ENCODE results near the gene DENND1A. TPM values are rescaled to one million over a fixed set of nuclear protein-coding genes. Genes with fewer than 3 reads are reported as not detected.

Gene DENND1A
- total RNA-seq, 4 donors from 2014 or later: 19.2 to 26.9 (median 24.0) TPM

DNA sequence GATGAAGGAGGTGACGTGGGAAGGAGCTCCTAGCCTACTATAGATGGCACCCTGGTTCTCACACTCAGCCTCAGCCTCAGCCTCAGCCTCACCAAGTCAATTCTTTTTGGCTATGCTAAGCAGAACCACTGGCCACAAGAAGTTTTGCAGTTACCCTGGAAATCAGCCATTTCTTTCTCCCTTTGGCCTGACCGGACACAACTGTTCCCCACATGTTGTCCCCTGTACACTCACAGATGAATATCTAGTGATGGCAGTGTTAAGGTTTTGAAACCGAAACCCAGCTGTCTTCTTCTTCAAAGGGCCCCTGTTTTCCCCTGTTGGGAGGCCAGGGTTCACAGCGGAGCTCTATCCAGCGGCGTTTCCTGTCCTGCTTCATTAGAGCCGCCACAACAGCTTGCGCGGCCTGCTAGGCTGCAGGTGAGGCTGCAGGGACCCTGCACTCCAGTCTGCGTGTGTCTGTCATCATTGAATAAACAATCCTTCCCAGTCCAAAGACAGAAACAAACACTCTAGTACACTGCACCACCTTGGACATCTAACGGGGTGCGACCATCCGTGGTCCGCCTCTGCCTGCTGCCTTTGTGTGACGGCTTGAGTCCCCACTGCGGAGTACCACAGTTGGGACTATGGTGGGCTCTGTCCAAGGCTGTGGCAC lies 250.5 kb downstream of the DENND1A start:
- no peaks in the 10 kb centered on the region for H3K36me3 ChIP-seq
- intact Hi-C loops (cut with DNase I): no loop called here
- no peak for DNase-seq (ENCODE audit: extremely low spot score)
- TF ChIP-seq, protein P1, sequence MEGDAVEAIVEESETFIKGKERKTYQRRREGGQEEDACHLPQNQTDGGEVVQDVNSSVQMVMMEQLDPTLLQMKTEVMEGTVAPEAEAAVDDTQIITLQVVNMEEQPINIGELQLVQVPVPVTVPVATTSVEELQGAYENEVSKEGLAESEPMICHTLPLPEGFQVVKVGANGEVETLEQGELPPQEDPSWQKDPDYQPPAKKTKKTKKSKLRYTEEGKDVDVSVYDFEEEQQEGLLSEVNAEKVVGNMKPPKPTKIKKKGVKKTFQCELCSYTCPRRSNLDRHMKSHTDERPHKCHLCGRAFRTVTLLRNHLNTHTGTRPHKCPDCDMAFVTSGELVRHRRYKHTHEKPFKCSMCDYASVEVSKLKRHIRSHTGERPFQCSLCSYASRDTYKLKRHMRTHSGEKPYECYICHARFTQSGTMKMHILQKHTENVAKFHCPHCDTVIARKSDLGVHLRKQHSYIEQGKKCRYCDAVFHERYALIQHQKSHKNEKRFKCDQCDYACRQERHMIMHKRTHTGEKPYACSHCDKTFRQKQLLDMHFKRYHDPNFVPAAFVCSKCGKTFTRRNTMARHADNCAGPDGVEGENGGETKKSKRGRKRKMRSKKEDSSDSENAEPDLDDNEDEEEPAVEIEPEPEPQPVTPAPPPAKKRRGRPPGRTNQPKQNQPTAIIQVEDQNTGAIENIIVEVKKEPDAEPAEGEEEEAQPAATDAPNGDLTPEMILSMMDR (IDR thresholded peaks at IDR 0.05): no peak
- TF ChIP-seq POLR2A (IDR thresholded peaks at IDR 0.05; ENCODE audit: low read depth) (no peak), POLR2AphosphoS5 (IDR thresholded peaks at IDR 0.05) (no peak), EP300 (IDR thresholded peaks at IDR 0.05) (no peak)
- H3K4me3 ChIP-seq: no peak overlapping the region
- H3K27me3 ChIP-seq: no peaks in the 10 kb centered on the region
- WGBS: 88% methylated on average over 16 of the region's 16 CpGs
- H3K4me1 ChIP-seq: peaks cover 5 to 20% (median 13%) of the 10 kb centered on the region in 4 donors
- no peak overlapping the region for H3K27ac ChIP-seq (replicated peaks in 1 of 4)
- H3K9me3 ChIP-seq: no peaks in the 10 kb centered on the region

DNA sequence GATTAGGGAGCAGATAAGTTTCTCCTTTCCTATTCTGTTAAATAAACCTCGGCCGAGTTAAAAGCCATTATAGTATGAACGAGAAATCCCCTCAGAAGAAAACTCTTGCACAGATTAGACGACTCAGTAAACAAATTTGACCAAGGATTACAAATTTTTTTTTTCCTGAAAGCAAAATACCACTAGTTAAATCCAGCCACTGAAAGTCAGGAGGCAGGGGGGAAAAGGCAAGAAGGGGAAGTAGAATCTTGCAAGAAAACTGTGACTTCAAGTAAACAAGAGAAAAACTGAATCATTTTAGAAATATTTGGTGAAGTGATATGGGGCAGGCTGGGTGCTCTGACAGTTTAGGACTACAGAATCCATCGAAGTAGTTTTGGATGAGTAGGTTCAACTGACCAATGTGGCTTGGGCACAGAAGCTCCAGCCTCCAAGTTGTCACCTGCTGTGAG lies 251.0 kb downstream of the DENND1A start:
- TF ChIP-seq, protein P1 (IDR thresholded peaks at IDR 0.05): no peak
- no peak for TF ChIP-seq EP300 (IDR thresholded peaks at IDR 0.05)
- no peak overlapping the region for H3K4me3 ChIP-seq
- 42% methylated on average over 5 of the region's 5 CpGs for whole genome bisulfite sequencing

DNA sequence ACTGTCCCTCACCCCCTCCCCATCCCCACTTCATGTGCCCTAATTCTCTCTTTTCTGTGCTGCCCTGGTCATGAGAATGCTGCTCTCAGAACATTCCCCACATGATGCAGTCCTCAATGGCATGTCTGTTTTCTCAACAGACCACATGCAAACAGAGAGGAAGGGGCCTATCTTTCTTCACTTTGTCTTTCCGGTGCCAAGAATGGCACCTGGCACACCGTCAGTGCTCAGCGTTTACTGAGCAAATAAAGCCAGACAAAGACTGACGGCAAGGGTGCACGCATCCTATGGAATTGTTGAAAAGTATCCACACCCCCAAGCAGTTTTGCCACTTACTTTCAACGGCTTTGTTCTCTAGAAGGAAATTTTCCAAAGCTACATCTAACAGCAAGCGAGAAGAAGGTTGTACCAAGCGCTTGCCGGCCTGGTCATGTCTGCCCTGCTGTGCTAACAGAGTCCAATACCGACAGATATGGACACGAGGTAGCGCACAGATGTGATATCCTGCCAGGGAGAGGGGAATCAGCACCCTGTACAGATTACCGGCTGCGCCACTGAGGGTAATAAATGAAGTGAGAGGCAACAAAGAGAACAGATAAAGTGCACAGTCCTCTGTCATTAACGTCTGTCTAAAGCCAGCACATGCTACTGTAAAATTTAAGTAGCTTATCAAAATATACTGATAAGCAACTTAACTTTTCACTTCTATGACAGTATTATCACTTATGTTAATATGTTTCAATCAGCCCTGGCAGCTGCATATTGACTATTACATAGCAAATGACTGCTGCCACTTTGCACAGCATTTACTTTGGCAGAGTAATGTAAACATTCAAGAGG lies 251.7 kb downstream of the DENND1A start:
- 71% methylated on average over 15 of the region's 15 CpGs for WGBS
- Histone ChIP-seq H3K27ac (replicated peaks in 1 of 4) (no peak overlapping the region), H3K27me3 (no peaks in the 10 kb centered on the region), H3K36me3 (no peaks in the 10 kb centered on the region), H3K4me1 (peaks cover 5 to 20% (median 13%) of the 10 kb centered on the region in 4 donors), H3K9me3 (peaks cover 0 to 3% (median 0%) of the 10 kb centered on the region in 4 donors), H3K4me3 (no peak overlapping the region)
- TF ChIP-seq POLR2AphosphoS5 (IDR thresholded peaks at IDR 0.05) (no peak), EP300 (IDR thresholded peaks at IDR 0.05) (no peak), POLR2A (IDR thresholded peaks at IDR 0.05; ENCODE audit: low read depth) (no peak)
- TF ChIP-seq, protein P1 (IDR thresholded peaks at IDR 0.05): no peak
- intact Hi-C loops (cut with DNase I): no loop called here
- no peak for DNase-seq (ENCODE audit: extremely low spot score)

More for the DNA sequence above, 251.0 kb downstream of the DENND1A start:
- Histone ChIP-seq H3K27me3 (no peaks in the 10 kb centered on the region), H3K4me1 (peaks cover 5 to 20% (median 13%) of the 10 kb centered on the region in 4 donors), H3K9me3 (no peaks in the 10 kb centered on the region), H3K36me3 (no peaks in the 10 kb centered on the region), H3K27ac (replicated peaks in 1 of 4) (no peak overlapping the region)
- DNase-seq (ENCODE audit: extremely low spot score): no peak
- intact Hi-C loops (cut with DNase I): no loop called here

DNA sequence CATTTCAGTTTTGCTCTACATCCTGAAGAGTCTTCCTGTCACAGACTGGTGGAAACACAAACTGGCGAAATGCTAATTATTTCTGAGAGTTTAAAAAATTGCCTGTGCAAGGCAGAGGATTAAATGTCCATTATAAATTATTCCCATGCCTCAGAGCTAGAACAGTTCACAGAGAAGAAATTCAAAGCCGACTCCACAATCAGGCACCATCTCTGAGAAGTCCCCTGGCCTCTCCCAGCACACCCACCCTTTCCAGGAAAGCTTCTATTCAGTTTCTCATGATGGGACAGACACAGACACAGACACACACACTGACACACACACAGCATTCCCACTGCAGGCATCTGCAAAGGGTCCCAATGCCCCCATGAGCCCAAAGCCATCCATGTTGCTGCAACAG lies 253.1 kb downstream of the DENND1A start:
- Histone ChIP-seq H3K36me3 (no peaks in the 10 kb centered on the region), H3K9me3 (peaks cover 0 to 7% (median 0%) of the 10 kb centered on the region in 4 donors), H3K27ac (replicated peaks in 1 of 4) (no peak overlapping the region), H3K4me3 (no peak overlapping the region), H3K4me1 (peaks cover 5 to 20% (median 13%) of the 10 kb centered on the region in 4 donors), H3K27me3 (no peaks in the 10 kb centered on the region)
- DNase-seq (ENCODE audit: extremely low spot score): no peak
- 100% methylated on average over 2 of the region's 2 CpGs for WGBS
- intact Hi-C loops (cut with DNase I): no loop called here
- TF ChIP-seq, protein P1 (IDR thresholded peaks at IDR 0.05): no peak
- TF ChIP-seq POLR2A (IDR thresholded peaks at IDR 0.05; ENCODE audit: low read depth): no peak
- no peak for TF ChIP-seq POLR2AphosphoS5 (IDR thresholded peaks at IDR 0.05)
- TF ChIP-seq EP300 (IDR thresholded peaks at IDR 0.05): no peak
